Left colon (tissue), 2 donors: Measurements from ENCODE around the gene STXBP2. TPM values are rescaled to one million over a fixed set of nuclear protein-coding genes. Genes with fewer than 3 reads are reported as not detected.
A peak's percentile ranks its signal among the peaks of the same experiment; 100 is the strongest.

Source experiments
- ATAC-seq: fragments of 200-7000 bp; cut with Tn5 transposase; one replicate; pipeline ENCODE4 v1.9.1; 2020; ENCODE audit warnings: mild to moderate bottlenecking, moderate library complexity
- DNase-seq, 2 donors: peaks; one replicate each; pipeline ENCODE4 v3.0.0-alpha.2; 2020
- intact Hi-C, 2 donors: fragments of 100-400 bp; cut with DNase I in 1 of 2; cut with micrococcal nuclease in 1 of 2; formaldehyde crosslinking; loops; one replicate each; pipeline versions ENCODE4 v1.11.2 to v1.14.0; 2022; cut with DNase I, micrococcal nuclease
- total RNA-seq, 2 donors: library from RNA; stranded (reverse); fragmentation: NEBNext Ultra II Directional; extraction: Animal tissue kit (Norgen Biotek cat#: 25700); gene quantifications; one replicate each; pipeline ENCODE4 v1.2.1, GENCODE V29; 2021
- donor health status: DM: no; HTN: no; CAD: no.
- donor health status: DM: yes; HTN: yes; CAD: no.

The STXBP2 gene
- total RNA-seq, 2 donors from 2014 or later, result 186 to 209 TPM

- DNase-seq (no peak), ATAC-seq (no peak)
- intact Hi-C loops, result no loop called here
Measured at GRCh38 chr19:7644550-7644877, 7.6 kb downstream of the STXBP2 start.

- ATAC-seq (peak; percentile 1), DNase-seq (no peak)
- intact Hi-C loops, result no loop called here
Measured at GRCh38 chr19:7645163-7645562, 8.3 kb downstream of the STXBP2 start.

- intact Hi-C loops, result no loop called here
- ATAC-seq, result no peak
- DNase-seq, result no peak
Measured at GRCh38 chr19:7645656-7646425, 8.9 kb downstream of the STXBP2 start.

GRCh38 chr19:7646426-7646700, 9.5 kb downstream of the STXBP2 start:
- DNase-seq (no peak), ATAC-seq (no peak)
- intact Hi-C loops, result no loop called here

GRCh38 chr19:7647156-7647555, 10.2 kb downstream of the STXBP2 start:
- DNase-seq (no peak), ATAC-seq (peak; percentile 2)
- intact Hi-C loops, result no loop called here

- ATAC-seq (no peak), DNase-seq (no peak)
- intact Hi-C loops, result no loop called here
Measured at GRCh38 chr19:7648265-7649014, 11.5 kb downstream of the STXBP2 start.

- DNase-seq (no peak), ATAC-seq (no peak)
- intact Hi-C loops, result no loop called here
Measured at GRCh38 chr19:7650148-7650547, 13.2 kb downstream of the STXBP2 start.

GRCh38 chr19:7652061-7652641, 15.2 kb downstream of the STXBP2 start:
- intact Hi-C loops, result no loop called here
- DNase-seq (peak; percentile 75 to 82), ATAC-seq (peak; percentile 75)

- no peak for DNase-seq
- intact Hi-C loops, result no loop called here
Measured at GRCh38 chr19:7654401-7654800, 17.5 kb downstream of the STXBP2 start.

GRCh38 chr19:7655581-7655980, 18.7 kb downstream of the STXBP2 start:
- ATAC-seq (no peak), DNase-seq (no peak)
- intact Hi-C loops, result no loop called here

More at GRCh38 chr19:7654401-7654800, 17.5 kb downstream of the STXBP2 start:
- ATAC-seq, result no peak

GRCh38 chr19:7657131-7657751, 20.3 kb downstream of the STXBP2 start:
- DNase-seq, result no peak
- no peak for ATAC-seq
- intact Hi-C loops, result no loop called here

GRCh38 chr19:7658219-7658686, 21.3 kb downstream of the STXBP2 start:
- intact Hi-C loops, result no loop called here
- ATAC-seq (no peak), DNase-seq (no peak)

- no peak for ATAC-seq
Measured at GRCh38 chr19:7661744-7662538, 25.0 kb downstream of the STXBP2 start.

GRCh38 chr19:7662657-7663056, 25.7 kb downstream of the STXBP2 start:
- intact Hi-C loops, result no loop called here
- ATAC-seq, result no peak
- DNase-seq, result no peak

More at GRCh38 chr19:7661744-7662538, 25.0 kb downstream of the STXBP2 start:
- intact Hi-C loops, result no loop called here
- no peak for DNase-seq

- no peak for DNase-seq
- ATAC-seq, result no peak
- intact Hi-C loops, result no loop called here
Measured at GRCh38 chr19:7663706-7664105, 26.8 kb downstream of the STXBP2 start.

GRCh38 chr19:7665076-7665475, 28.2 kb downstream of the STXBP2 start:
- ATAC-seq (no peak), DNase-seq (no peak)
- intact Hi-C loops, result no loop called here

GRCh38 chr19:7668842-7669241, 31.9 kb downstream of the STXBP2 start, which contains the start of gene RETN:
Gene RETN, plus strand, starts transcription at chr19:7669049. Its CDS starts 278 bp downstream, at chr19:7669327.
- intact Hi-C loops, result no loop called here
- DNase-seq, result no peak
- no peak for ATAC-seq

- intact Hi-C loops, result no loop called here
- ATAC-seq, result no peak
- no peak for DNase-seq
Measured at GRCh38 chr19:7669641-7670040, 32.7 kb downstream of the STXBP2 start.
